IMR-90 (cell line): Measurements from ENCODE around the gene PTPRF.

Experiments used
- BHLHE40 ChIP-seq: fragments of 150-350 bp; IDR thresholded peaks from 2 replicates; pipeline ENCODE4 v1.6.1; 2016; ENCODE audit warnings: mild to moderate bottlenecking, low read depth, low read length
- CTCF ChIP-seq: conservative IDR thresholded peaks from 2 replicates; pipeline ENCODE4 v1.5.1; 2012; ENCODE audit warnings: mild to moderate bottlenecking, low read depth, low read length, improper control_type of control experiment
- NFE2L2 ChIP-seq: fragments of 150-350 bp; IDR thresholded peaks from 2 replicates; pipeline ENCODE4 v1.6.1; 2016; ENCODE audit warnings: low read depth, mild to moderate bottlenecking, low read length
- RAD21 ChIP-seq: IDR thresholded peaks from 2 replicates; pipeline ENCODE4 v1.6.1; 2012; ENCODE audit warnings: low read length, improper control_type of control experiment

GRCh38 chr1:43582162-43582566, 51.5 kb downstream of the PTPRF start:
- no peak for TF ChIP-seq NFE2L2
- no peak for TF ChIP-seq CTCF
- TF ChIP-seq BHLHE40 = 0 out of 2 replicates have a peak, but pooled peaks have one; percentile 12
- no peak for TF ChIP-seq RAD21
